Esophagus muscularis mucosa (tissue), 4 donors: ENCODE measurements around the gene DMXL1.

Experiments used
- EP300 ChIP-seq: sonication (generic); formaldehyde crosslinking; IDR thresholded peaks from one replicate; pipeline ENCODE4 v1.6.1; 2017; ENCODE audit warnings: antibody characterized with exemption
- POLR2A ChIP-seq: fragments of 450-650 bp; IDR thresholded peaks from one replicate; pipeline ENCODE4 v1.6.1; 2017; ENCODE audit warnings: antibody characterized with exemption, moderate library complexity, mild to moderate bottlenecking, low read depth
- POLR2AphosphoS5 ChIP-seq, 2 donors: sonication (generic); formaldehyde crosslinking; IDR thresholded peaks; one replicate each; pipeline ENCODE4 v1.6.1; 2017; ENCODE audit warnings: antibody characterized with exemption in 2 of 2
- TF ChIP-seq, protein P1 (sequence below), 3 experiments: fragments of 200-600 bp in 2 of 3; fragments of 450-650 bp in 1 of 3; sonication (generic) in 2 of 3; IDR thresholded peaks; one replicate each; pipeline ENCODE4 v1.5.1; 2017 to 2019; ENCODE audit warnings: antibody characterized with exemption in 3 of 3, mild to moderate bottlenecking in 2 of 3, moderate library complexity in 1 of 3

DNA sequence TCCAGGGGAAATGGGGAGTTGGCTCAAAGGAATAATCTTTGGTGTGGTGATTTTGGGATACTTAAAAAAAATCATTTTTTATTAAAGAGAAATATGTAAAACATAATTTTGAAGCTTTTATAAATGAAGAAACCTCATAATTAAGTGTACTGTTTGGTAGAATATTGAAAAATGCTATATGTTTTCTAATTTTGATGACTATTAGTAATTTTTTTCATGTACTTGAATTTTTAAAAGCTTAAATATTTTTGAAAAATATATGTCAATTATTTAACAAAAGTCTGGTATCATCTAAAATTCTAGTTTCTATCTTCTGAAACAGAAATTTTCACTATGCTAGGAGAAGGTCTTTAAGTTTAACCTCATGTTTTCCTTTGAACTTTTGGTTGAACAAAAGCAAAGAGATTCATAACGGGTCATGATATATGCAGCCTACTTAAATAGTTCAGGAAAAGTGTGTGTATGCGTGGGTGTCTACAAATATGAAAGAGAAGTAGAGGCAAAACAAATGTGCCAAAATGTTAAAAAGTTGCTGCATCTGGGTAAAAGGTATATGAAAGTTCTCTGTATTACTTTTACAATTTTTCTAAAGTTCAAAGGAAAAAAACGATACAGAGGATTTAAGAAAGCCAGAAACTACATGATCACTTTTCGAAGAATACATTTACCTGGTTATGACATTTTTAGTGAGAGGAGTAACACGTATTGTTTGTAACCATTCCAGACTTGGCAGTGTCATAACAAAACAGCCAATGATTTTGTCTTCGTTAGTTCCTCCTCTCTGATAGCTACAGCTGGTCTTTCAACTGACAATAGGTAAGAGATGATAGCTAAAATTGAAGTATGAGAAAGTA, 167.6 kb downstream of the DMXL1 start:
- TF ChIP-seq, protein P1, sequence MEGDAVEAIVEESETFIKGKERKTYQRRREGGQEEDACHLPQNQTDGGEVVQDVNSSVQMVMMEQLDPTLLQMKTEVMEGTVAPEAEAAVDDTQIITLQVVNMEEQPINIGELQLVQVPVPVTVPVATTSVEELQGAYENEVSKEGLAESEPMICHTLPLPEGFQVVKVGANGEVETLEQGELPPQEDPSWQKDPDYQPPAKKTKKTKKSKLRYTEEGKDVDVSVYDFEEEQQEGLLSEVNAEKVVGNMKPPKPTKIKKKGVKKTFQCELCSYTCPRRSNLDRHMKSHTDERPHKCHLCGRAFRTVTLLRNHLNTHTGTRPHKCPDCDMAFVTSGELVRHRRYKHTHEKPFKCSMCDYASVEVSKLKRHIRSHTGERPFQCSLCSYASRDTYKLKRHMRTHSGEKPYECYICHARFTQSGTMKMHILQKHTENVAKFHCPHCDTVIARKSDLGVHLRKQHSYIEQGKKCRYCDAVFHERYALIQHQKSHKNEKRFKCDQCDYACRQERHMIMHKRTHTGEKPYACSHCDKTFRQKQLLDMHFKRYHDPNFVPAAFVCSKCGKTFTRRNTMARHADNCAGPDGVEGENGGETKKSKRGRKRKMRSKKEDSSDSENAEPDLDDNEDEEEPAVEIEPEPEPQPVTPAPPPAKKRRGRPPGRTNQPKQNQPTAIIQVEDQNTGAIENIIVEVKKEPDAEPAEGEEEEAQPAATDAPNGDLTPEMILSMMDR (IDR thresholded peaks at IDR 0.05) = no peak
- TF ChIP-seq POLR2AphosphoS5 (IDR thresholded peaks at IDR 0.05) (no peak), POLR2A (no peak), EP300 (no peak)
